ENCODE measurements around the gene TMPRSS13.

GRCh38 chr11:117883063-117883462 is 46.1 kb downstream of the TMPRSS13 start:
- TF ChIP-seq CTCF (conservative IDR thresholded peaks at IDR 0.05; ENCODE audit: low read length) (no peak), EZH2phosphoT487 (IDR thresholded peaks at IDR 0.05; ENCODE audit: borderline replicate concordance, low read depth, low read length) (no peak)

Data from OCI-LY7 (cell line).